Measurements from ENCODE around the gene ANAPC15. TPM values are rescaled to one million over a fixed set of nuclear protein-coding genes. Genes with fewer than 3 reads are reported as not detected.

ANAPC15 gene
- total RNA-seq, 1 donor from 2014 or later: 17.8 TPM

GRCh38 chr11:72088076-72088808 is 24.3 kb downstream of the ANAPC15 start:
- DNase-seq (ENCODE audit: low spot score) (no peak), ATAC-seq (no peak)

GRCh38 chr11:72085621-72086351 is 26.7 kb downstream of the ANAPC15 start:
- no peak for DNase-seq (ENCODE audit: low spot score)
- no peak for ATAC-seq

GRCh38 chr11:72084965-72085364 is 27.5 kb downstream of the ANAPC15 start:
- ATAC-seq (no peak), DNase-seq (ENCODE audit: low spot score) (no peak)

GRCh38 chr11:72084076-72084475 is 28.4 kb downstream of the ANAPC15 start:
- ATAC-seq (no peak), DNase-seq (ENCODE audit: low spot score) (no peak)

GRCh38 chr11:72083414-72083813 is 29.1 kb downstream of the ANAPC15 start:
- ATAC-seq (no peak), DNase-seq (ENCODE audit: low spot score) (no peak)

GRCh38 chr11:72081821-72082453 is 30.6 kb downstream of the ANAPC15 start:
- ATAC-seq: no peak
- peak; percentile 3 for DNase-seq (ENCODE audit: low spot score)

- DNase-seq (ENCODE audit: low spot score) (no peak), ATAC-seq (no peak)
Measured at GRCh38 chr11:72081184-72081644, 31.3 kb downstream of the ANAPC15 start.

GRCh38 chr11:72080326-72081183 is 31.9 kb downstream of the ANAPC15 start, which contains the start of the genes LRRC51 and NUMA1:
Gene LRRC51 (plus strand): TSS chr11:72080850. CDS start chr11:72089084, 8,234 bp downstream.
Gene NUMA1 (minus strand): TSS chr11:72080542. CDS start chr11:72035943, 44,599 bp downstream.
- peak; percentile 100 for DNase-seq (ENCODE audit: low spot score)
- peak; percentile 95 for ATAC-seq

- DNase-seq (ENCODE audit: low spot score) (no peak), ATAC-seq (peak; percentile 64)
Measured at GRCh38 chr11:72079819-72080325, 32.6 kb downstream of the ANAPC15 start.

GRCh38 chr11:72078477-72078876 is 34.0 kb downstream of the ANAPC15 start:
- no peak for DNase-seq (ENCODE audit: low spot score)
- ATAC-seq: no peak

- ATAC-seq (no peak), DNase-seq (ENCODE audit: low spot score) (no peak)
Measured at GRCh38 chr11:72075756-72076155, 36.7 kb downstream of the ANAPC15 start.

GRCh38 chr11:72075109-72075508 is 37.4 kb downstream of the ANAPC15 start:
- DNase-seq (ENCODE audit: low spot score): no peak
- no peak for ATAC-seq

GRCh38 chr11:72072348-72072747 is 40.1 kb downstream of the ANAPC15 start:
- ATAC-seq (no peak), DNase-seq (ENCODE audit: low spot score) (no peak)

- DNase-seq (ENCODE audit: low spot score) (no peak), ATAC-seq (no peak)
Measured at GRCh38 chr11:72070491-72070890, 42.0 kb downstream of the ANAPC15 start.

- DNase-seq (ENCODE audit: low spot score): peak; percentile 80
- peak; percentile 100 for ATAC-seq
Measured at GRCh38 chr11:72069787-72070251, 42.7 kb downstream of the ANAPC15 start.

GRCh38 chr11:72069200-72069599 is 43.3 kb downstream of the ANAPC15 start:
- DNase-seq (ENCODE audit: low spot score) (no peak), ATAC-seq (peak; percentile 14)

- no peak for ATAC-seq
- no peak for DNase-seq (ENCODE audit: low spot score)
Measured at GRCh38 chr11:72067676-72068075, 44.8 kb downstream of the ANAPC15 start.

GRCh38 chr11:72067266-72067665 is 45.2 kb downstream of the ANAPC15 start:
- ATAC-seq (no peak), DNase-seq (ENCODE audit: low spot score) (no peak)

- no peak for ATAC-seq
- DNase-seq (ENCODE audit: low spot score): no peak
Measured at GRCh38 chr11:72066855-72067254, 45.6 kb downstream of the ANAPC15 start.

- DNase-seq (ENCODE audit: low spot score) (no peak), ATAC-seq (no peak)
Measured at GRCh38 chr11:72061739-72062396, 50.6 kb downstream of the ANAPC15 start.

Data from left lobe of liver (tissue), 2 donors.